Embryonic facial prominence (tissue), 1 donor: ENCODE results near the gene DEPDC1B.
"Not testable (repeated sequence)": the region's sequence is repeated elsewhere in the genome, so short reads cannot be mapped to it uniquely, and the experiment has no call there.

Experiments
- DNase-seq: peaks from one replicate; pipeline ENCODE4 v3.0.0-alpha.2; 2016; ENCODE audit errors: extremely low spot score

The DEPDC1B gene

GRCh38 chr5:60699609-60700415 lies at the start of gene DEPDC1B:
Gene DEPDC1B (minus strand): TSS chr5:60700166. CDS start chr5:60700093, 73 bp downstream.
- peak; percentile 69 for DNase-seq

DNA sequence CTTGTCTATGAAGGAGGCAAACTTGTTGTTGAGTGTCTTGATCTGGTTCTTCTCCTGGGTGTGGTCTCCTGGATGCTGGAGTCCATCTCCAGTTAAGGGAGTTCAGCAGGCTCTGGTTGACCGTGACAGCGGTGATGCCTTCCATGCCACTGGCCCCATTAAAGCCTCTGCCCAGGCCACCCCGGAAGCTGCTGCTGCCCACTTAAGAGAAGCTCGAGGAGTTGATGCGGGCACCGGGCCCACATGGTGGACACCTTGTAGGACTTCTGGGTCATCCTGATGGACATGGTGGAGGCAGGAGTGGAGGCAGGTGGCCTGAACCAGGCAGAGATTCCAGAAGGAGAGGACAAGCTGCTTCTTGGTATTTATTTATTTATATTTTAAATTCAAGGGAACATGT lies 44.7 kb upstream of the DEPDC1B start:
- no peak for DNase-seq

DNA sequence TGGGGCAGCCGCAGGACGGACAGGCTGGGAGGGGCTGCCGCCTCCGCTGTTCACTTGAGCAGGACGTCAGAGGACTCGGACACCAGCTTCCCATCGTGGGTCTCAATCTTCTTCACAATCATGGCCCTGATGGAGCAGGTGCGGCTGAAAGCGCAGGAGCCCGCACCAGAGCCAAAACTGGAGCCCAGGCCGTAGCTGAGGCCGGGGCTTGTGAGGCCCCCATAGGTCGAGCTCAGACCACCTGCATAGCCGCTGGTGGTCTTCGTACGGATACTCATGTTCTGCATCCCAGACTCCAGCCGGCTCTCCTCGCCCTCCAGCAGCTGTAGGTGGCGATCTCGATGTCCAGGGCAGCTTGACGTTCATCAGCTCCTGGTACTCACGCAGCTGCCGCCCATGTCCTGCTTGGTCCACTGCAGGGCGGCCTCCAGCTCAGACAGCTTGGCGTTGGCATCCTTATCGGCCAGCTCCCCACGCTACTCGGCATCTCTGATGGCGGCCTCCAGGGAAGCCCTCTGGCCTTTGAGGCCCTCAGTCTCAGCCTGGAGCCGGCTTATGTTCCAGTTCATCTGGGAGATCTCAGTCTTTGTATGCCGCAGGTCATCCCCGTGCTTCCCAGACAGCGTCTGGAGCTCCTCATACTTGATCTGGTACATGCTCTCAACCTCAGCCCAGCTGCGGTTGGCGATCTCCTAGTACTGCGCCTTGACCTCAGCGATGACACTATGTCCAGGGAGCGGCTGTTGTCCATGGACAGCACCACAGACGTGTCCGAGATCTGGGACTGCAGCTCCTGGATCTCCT lies 43.7 kb upstream of the DEPDC1B start:
- no peak for DNase-seq

GRCh38 chr5:60740322-60740721 lies 40.4 kb upstream of the DEPDC1B start:
- no peak for DNase-seq

DNA sequence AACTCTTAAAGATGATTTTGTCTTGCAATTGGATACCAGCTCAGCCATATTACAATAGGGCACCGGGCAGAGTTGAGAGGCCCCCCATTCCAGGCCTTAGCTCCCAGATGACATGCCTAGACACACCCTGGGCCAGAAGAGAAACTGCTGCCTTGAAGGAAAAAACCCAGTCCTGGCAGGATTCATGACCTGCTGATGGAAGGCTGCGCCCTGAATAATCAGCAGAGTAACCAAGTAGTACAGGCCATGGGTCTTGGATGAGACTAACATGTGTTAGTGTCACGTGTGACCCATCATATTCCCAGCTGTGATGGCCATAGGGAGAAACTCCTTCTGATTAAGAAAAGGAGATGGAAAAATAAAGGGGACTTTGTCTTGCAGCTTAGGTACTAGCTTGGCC lies 39.0 kb upstream of the DEPDC1B start:
- DNase-seq = no peak

DNA sequence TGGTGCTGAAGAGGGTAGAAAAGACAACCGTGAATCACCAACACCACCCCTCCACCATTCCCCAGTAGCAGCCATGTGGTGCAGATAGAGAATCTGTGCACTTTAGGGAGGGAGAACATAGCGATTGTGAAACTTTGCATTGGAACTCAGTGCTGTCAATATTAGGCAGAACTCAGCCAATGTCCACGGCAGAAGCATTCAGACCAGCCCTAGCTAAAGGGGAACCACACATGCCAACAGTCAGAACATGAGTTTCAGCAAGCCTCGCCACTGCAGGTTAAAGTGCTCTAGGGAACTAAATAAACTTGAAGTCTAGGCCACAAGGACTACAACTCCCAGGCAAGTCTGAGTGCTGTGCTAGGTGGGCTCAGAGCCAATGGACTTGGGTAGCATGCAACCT lies 38.5 kb upstream of the DEPDC1B start:
- no peak for DNase-seq

DNA sequence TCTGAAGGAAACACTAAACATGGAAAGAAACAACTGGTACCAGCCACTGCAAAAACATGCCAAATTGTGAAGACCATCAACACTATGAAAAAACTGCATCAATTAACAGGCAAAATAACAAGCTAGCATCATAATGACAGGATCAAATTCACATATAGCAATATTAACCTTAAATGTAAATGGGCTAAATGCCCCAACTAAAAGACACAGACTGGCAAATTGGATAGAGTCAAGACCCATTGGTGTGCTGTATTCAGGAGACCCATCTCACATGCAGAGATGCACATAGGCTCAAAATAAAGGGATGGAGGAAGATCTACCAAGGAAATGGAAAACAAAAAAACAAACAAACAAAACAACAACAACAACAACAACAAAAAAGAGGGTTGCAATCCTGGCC lies 30.9 kb upstream of the DEPDC1B start:
- DNase-seq = not testable (repeated sequence)

GRCh38 chr5:60727033-60727679 lies 27.2 kb upstream of the DEPDC1B start:
- DNase-seq = no peak

DNA sequence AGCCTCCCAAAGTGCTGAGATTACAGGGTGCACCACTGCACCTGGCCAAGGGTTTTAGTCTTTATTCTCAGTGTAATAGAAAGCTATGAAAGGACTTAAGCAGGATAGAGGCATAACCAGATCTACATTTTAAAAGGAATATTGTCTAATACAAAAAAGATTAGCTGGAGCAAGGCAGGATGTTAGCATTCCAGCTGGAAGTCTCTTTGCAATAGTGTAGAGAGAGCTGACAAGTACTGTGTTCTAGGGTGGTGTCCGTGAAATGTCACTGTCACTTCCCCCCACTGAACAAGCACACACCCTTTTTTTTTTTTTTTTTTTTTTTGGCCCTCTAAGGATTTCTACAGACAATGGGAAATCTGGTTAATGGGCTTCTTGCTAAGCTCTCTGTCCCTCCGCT lies 24.2 kb upstream of the DEPDC1B start:
- DNase-seq = no peak

DNA sequence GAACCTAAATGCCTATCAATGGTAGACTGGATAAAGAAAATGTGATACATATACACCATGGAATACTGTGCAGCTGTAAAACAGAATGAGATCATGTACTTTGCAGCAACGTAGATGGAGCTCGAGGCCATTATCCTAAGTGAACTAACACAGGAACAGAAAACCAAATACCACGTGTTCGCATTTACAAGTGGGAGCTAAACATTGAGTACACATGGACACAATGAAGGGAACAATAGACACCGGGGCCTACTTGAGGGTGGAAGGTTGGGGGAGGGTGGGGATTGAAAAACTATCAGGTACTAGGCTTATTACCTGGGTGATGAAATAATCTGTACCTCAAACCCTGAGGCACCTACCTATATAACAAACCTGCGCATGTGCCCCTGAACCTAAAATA lies 22.4 kb upstream of the DEPDC1B start:
- DNase-seq = no peak

GRCh38 chr5:60719329-60719728 lies 19.4 kb upstream of the DEPDC1B start:
- no peak for DNase-seq

GRCh38 chr5:60718166-60718892 lies 18.4 kb upstream of the DEPDC1B start:
- DNase-seq = no peak

GRCh38 chr5:60715201-60715928 lies 15.4 kb upstream of the DEPDC1B start:
- not testable (repeated sequence) for DNase-seq

DNA sequence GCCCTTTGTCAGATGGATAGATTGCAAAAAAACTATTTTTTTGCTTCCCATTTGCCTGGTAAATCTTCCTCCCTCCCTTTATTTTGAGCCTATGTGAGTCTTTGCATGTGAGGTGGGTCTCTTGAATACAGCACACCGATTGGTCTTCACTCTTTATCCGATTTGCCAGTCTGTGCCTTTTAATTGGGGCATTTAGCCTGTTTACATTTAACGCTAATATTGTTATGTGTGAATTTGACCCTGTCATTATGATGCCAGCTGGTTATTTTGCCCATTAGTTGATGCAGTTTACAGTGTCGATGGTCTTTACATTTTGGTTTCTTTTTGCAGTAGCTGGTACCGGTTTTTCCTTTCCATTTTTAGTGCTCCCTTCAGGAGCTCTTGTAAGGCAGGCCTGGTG lies 13.0 kb upstream of the DEPDC1B start:
- no peak for DNase-seq

DNA sequence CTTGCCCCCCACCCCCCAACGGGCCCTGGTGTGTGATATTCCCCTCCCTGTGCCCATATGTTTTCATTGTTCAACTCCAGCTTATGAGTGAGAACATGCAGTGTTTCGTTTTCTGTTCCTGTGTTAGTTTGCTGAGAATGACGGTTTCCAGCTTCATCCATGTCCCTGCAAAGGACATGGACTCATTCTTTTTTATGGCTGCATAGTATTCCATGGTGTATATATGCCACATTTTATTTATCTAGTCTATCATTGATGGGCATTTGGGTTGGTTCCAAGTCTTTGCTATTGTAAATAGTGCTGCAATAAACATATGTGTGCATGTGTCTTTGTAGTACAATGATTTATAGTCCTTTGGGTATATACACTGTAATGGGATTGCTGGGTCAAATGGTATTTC lies 11.9 kb upstream of the DEPDC1B start:
- not testable (repeated sequence) for DNase-seq

GRCh38 chr5:60710362-60710761 lies 10.4 kb upstream of the DEPDC1B start:
- DNase-seq = no peak

DNA sequence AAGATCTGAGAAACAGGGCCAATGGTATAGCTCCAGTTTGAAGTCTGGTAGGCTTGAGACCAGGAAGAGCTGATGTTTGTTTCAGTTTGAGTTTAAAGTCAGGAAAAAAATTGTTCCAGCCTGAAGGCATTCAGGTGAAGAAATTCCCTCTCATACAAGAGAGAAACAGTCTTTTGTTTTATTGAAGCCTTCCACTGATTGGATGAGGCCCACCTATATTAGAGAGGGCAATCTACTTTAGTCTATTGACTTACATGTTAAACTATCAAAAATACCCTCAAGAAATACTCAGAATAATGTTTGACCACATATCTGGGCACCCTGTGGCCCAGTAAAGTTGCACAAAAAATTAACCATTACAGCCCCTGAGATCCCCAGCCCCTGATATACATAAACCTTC lies 5.2 kb upstream of the DEPDC1B start:
- no peak for DNase-seq

GRCh38 chr5:60703944-60704343 lies 4.0 kb upstream of the DEPDC1B start:
- no peak for DNase-seq

DNA sequence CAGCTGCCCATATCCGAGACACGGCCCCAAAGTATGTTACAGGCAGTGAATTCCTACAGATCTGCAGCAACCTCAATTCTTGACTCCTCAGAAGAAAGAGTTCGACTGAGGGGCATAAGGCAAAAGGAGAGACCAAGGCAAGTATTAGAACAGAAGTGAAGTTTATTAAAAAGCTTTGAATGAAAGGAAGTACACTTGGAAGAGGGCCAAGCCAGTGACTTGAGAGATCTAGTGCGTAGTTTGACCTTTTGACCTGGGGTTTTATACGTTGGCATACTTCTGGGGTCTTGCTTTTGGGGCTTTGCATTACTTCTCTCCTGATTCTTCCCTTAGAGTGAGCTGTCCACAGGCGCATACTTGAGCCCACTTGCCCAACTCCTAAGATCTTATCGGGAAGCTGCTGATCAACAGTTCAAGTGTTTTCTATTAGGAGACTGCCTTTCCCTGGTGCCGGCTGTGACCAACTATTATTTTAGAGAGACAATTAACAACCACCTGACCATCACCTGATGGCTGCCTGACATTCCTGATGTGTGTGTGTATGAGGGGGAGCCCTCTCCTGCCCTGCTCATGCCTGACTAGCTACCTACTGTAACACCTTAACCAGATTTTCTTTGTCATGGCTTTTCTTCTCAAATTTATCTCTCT lies 1.5 kb upstream of the DEPDC1B start:
- no peak for DNase-seq

- DNase-seq = no peak
Observed at GRCh38 chr5:60700416-60700757, 421 bp upstream of the DEPDC1B start.

GRCh38 chr5:60699288-60699608 lies 718 bp downstream of the DEPDC1B start:
- DNase-seq = no peak
